HCT116 (cell line): ENCODE data around the gene MCAM. TPM values are rescaled to one million over a fixed set of nuclear protein-coding genes. Genes with fewer than 3 reads are reported as not detected.

Experiments
- ATAC-seq: fragments of 200-7000 bp; cut with Tn5 transposase; 2 replicates; pipeline ENCODE4 v1.9.1; 2020; ENCODE audit warnings: mild to moderate bottlenecking, moderate library complexity
- BruUV-seq: library from RNA; stranded (reverse); fragments of 400-500 nt; replicated peaks from 2 replicates; lab custom pipeline; 2021; lab: Mats Ljungman, UMichigan
- CTCF ChIA-PET: fragments of 300-600 bp; sonication (Branson Sonifier 250); formaldehyde crosslinking; loops from one replicate; lab custom pipeline; 2021; ENCODE audit warnings: antibody characterized with exemption; lab: Charles Lee
- POLR2A ChIA-PET: fragments of 300-600, 350-600 bp; sonication (Branson Sonifier 250); formaldehyde crosslinking; loops from one replicate; lab custom pipeline; 2021; ENCODE audit warnings: antibody characterized with exemption; lab: Charles Lee
- RAD21 ChIA-PET, 2 experiments: fragments of 300-600 bp; sonication (Branson Sonifier 250); formaldehyde crosslinking; loops; one replicate each; lab custom pipeline; 2023; ENCODE audit warnings: low total read pairs in 2 of 2; ENCODE audit not compliant: uncharacterized antibody in 2 of 2, unreplicated experiment in 2 of 2, low non-redundant PET in 1 of 2; lab: Charles Lee
- DNase-seq: peaks from one replicate; pipeline ENCODE4 v3.0.0-alpha.2; 2010; ENCODE audit warnings: low read depth, low spot score
- H2AFZ ChIP-seq: fragments of 200-600 bp; shearing (Covaris generic), sonication (generic); 2 replicates; pipeline ENCODE4 v1.6.1; 2017; ENCODE audit warnings: low read depth, mixed run types, mixed read lengths, antibody characterized with exemption, low read length; ENCODE audit not compliant: poor library complexity, severe bottlenecking
- H3K27ac ChIP-seq: 2 replicates; pipeline ENCODE4 v1.5.1; 2012; ENCODE audit warnings: low read depth, low read length
- H3K27me3 ChIP-seq: fragments of 200-600 bp; sonication (generic); 2 replicates; pipeline ENCODE4 v1.6.1; 2016; ENCODE audit warnings: mixed run types, low read length, mixed read lengths; ENCODE audit not compliant: insufficient read depth
- H3K36me3 ChIP-seq, 2 experiments: fragments of 200-500 bp in 1 of 2; fragments of 200-600 bp in 1 of 2; sonication (Bioruptor generic) in 1 of 2; sonication (generic) in 1 of 2; 2 replicates each; pipeline versions ENCODE4 v1.5.1 to v1.6.1; 2014 to 2016; ENCODE audit warnings: low read length in 2 of 2, inconsistent platforms in 1 of 2, mixed read lengths in 1 of 2, mixed run types in 1 of 2; ENCODE audit not compliant: insufficient read depth in 2 of 2, control insufficient read depth in 1 of 2
- H3K4me1 ChIP-seq, 2 experiments: fragments of 200-600 bp in 1 of 2; sonication (generic) in 1 of 2; 2 replicates each; pipeline versions ENCODE4 v1.5.1 to v1.6.1; 2012 to 2017; ENCODE audit warnings: low read length in 2 of 2, inconsistent platforms in 1 of 2, mild to moderate bottlenecking in 1 of 2, mixed read lengths in 1 of 2, mixed run types in 1 of 2, moderate library complexity in 1 of 2; ENCODE audit not compliant: insufficient read depth in 2 of 2, control insufficient read depth in 1 of 2
- H3K4me2 ChIP-seq: fragments of 200-600 bp; sonication (generic); 2 replicates; pipeline ENCODE4 v1.6.1; 2017; ENCODE audit warnings: mixed run types, low read length, mixed read lengths
- H3K4me3 ChIP-seq, 2 experiments: fragments of 200-600 bp in 1 of 2; sonication (generic) in 1 of 2; replicated peaks in 1 of 2; 2 replicates each; pipeline ENCODE4 v1.5.1; 2011 to 2016; ENCODE audit warnings: low read length in 2 of 2, control low read depth in 1 of 2, low read depth in 1 of 2, mild to moderate bottlenecking in 1 of 2, mixed read lengths in 1 of 2, mixed run types in 1 of 2
- H3K79me2 ChIP-seq: fragments of 200-600 bp; sonication (generic); 2 replicates; pipeline ENCODE4 v1.6.1; 2017; ENCODE audit warnings: mild to moderate bottlenecking, mixed run types, low read length, moderate library complexity, mixed read lengths; ENCODE audit not compliant: insufficient read depth
- H3K9ac ChIP-seq: fragments of 200-600 bp; sonication (generic); 2 replicates; pipeline ENCODE4 v1.6.1; 2016; ENCODE audit warnings: low read length, mixed read lengths
- H3K9me2 ChIP-seq: fragments of 200-600 bp; sonication (generic), shearing (Covaris generic); 2 replicates; pipeline ENCODE4 v1.6.1; 2017; ENCODE audit warnings: mixed run types, mild to moderate bottlenecking, moderate library complexity; ENCODE audit not compliant: insufficient read depth
- H3K9me3 ChIP-seq, 2 experiments: fragments of 200-500 bp in 1 of 2; fragments of 200-600 bp in 1 of 2; sonication (Bioruptor generic) in 1 of 2; sonication (generic) in 1 of 2; 2 replicates each; pipeline ENCODE4 v1.6.1; 2014 to 2017; ENCODE audit warnings: low read length in 2 of 2, mixed read lengths in 2 of 2, inconsistent platforms in 1 of 2, low read depth in 1 of 2, mild to moderate bottlenecking in 1 of 2, mixed run types in 1 of 2, moderate library complexity in 1 of 2; ENCODE audit not compliant: control insufficient read depth in 1 of 2, insufficient read depth in 1 of 2
- H4K20me1 ChIP-seq: fragments of 200-600 bp; sonication (generic), shearing (Covaris generic); 2 replicates; pipeline ENCODE4 v1.6.1; 2017; ENCODE audit warnings: mixed run types, mild to moderate bottlenecking, moderate library complexity; ENCODE audit not compliant: insufficient read depth
- CBX3 ChIP-seq: IDR thresholded peaks from 2 replicates; pipeline ENCODE4 v1.6.1; 2012; ENCODE audit warnings: low read depth
- EGR1 ChIP-seq: IDR thresholded peaks from 2 replicates; pipeline ENCODE4 v1.6.1; 2012; ENCODE audit warnings: low read depth
- ELF1 ChIP-seq: IDR thresholded peaks from 2 replicates; pipeline ENCODE4 v1.6.1; 2012; ENCODE audit warnings: low read depth, borderline replicate concordance
- EZH2 ChIP-seq: fragments of 200-600 bp; sonication (generic); IDR thresholded peaks from 2 replicates; pipeline ENCODE4 v1.6.1; 2017; ENCODE audit warnings: antibody characterized with exemption, mixed run types
- FOSL1 ChIP-seq: IDR thresholded peaks from 2 replicates; pipeline ENCODE4 v1.6.1; 2012; ENCODE audit warnings: low read depth
- JUND ChIP-seq: IDR thresholded peaks from 2 replicates; pipeline ENCODE4 v1.6.1; 2012
- MAX ChIP-seq: IDR thresholded peaks from 2 replicates; pipeline ENCODE4 v1.6.1; 2012
- POLR2A ChIP-seq: IDR thresholded peaks from 2 replicates; pipeline ENCODE4 v1.7.0; 2011; ENCODE audit warnings: borderline replicate concordance; ENCODE audit not compliant: insufficient read depth, insufficient read length; ENCODE audit errors: extremely low read depth
- RAD21 ChIP-seq: IDR thresholded peaks from 2 replicates; pipeline ENCODE4 v1.6.1; 2012; ENCODE audit warnings: low read depth, mild to moderate bottlenecking
- TCF7L2 ChIP-seq: IDR thresholded peaks from 2 replicates; pipeline ENCODE4 v1.7.0; 2011; ENCODE audit warnings: borderline replicate concordance, inconsistent platforms; ENCODE audit not compliant: insufficient read depth, insufficient read length; ENCODE audit errors: extremely low read depth
- ZFX ChIP-seq: fragments of 450-650 bp; IDR thresholded peaks from 2 replicates; pipeline ENCODE4 v1.6.1; 2017
- ZNF274 ChIP-seq: fragments of 200-500 bp; sonication (Bioruptor generic); IDR thresholded peaks from 2 replicates; pipeline ENCODE4 v1.6.1; 2014; ENCODE audit warnings: mild to moderate bottlenecking, low read depth, low read length, inconsistent platforms
- intact Hi-C: fragments of 100-400 bp; cut with micrococcal nuclease; formaldehyde crosslinking; loops from 2 replicates; pipeline ENCODE4 v1.10.0; 2022
- total RNA-seq: library from RNA; stranded (reverse); gene quantifications from one replicate; pipeline ENCODE4 v1.2.1, GENCODE V29; 2021; ENCODE audit not compliant: unreplicated experiment
- TF ChIP-seq, protein P1 (sequence below): IDR thresholded peaks from 2 replicates; pipeline ENCODE4 v1.6.1; 2012; ENCODE audit warnings: low read depth

The MCAM gene
- total RNA-seq, 1 experiment from 2014 or later: 17.4 TPM

DNA sequence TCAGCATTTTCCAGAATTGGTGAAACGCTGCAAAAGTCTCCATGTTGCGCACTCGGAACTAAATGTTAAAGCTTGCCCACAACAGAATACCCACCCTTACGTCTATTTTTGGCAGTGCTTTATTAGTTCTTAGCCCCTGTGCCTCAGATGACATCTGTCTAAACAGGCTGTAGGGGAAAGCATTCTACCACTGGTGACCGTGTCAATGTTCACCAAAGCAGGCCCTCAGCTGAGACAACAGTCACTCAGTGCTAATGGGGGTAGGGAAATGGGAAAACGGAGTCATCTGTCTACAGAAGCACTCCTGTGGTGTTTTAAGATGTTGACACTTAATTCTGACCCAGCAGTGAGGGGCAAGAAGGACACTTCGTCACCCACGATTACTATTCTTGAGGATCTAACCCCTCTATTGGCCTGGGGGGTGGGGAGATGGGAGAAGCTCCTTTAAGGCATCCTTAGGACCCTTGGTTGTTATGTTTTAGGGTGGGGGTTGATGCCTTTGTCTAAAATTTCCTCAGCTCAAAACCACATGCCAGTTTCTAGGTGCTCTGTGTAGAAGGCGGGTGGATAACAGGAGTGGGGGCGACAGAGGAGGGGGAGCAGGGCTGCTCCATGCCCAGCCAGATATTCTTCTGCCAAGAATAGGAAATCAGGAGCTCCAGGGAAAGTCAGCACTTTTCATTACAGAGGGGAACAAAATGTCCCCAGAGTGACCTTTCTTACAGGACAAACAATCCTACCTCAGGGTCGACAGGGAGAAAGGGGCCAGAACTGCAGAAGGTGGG lies 45.2 kb upstream of the MCAM start:
- ATAC-seq (no peak), DNase-seq (no peak)
- H4K20me1 ChIP-seq: no peaks in the 10 kb centered on the region
- peaks cover 0 to 6% of the 10 kb centered on the region in 2 experiments; a peak in 1 of 4 replicates for H3K36me3 ChIP-seq
- H3K4me2 ChIP-seq: peak overlapping the region; percentile 85
- TSS peak; percentile 46 for BruUV-seq
- ChIA-PET CTCF (interaction anchor here (1.5 to 3.7 kb wide), 5 partner anchors 10 to 113 kb away, joined by 7 to 23 read pairs (median 15); partner anchors contain the start of gene C1QTNF5), POLR2A (interaction anchor here (1.4 to 1.6 kb wide), 2 partner anchors 8 to 24 kb away, joined by 3 to 7 read pairs; no protein-coding TSS in a partner anchor), RAD21 (interaction anchor here in 1 of 2 experiments (1.2 kb wide), 1 partner anchor 113 kb away, joined by 5 read pairs; no protein-coding TSS in a partner anchor)
- no peak overlapping the region for H3K4me3 ChIP-seq
- peaks cover 6% of the 10 kb centered on the region; the same call in 1 of the 2 replicates for H3K27me3 ChIP-seq
- peaks cover 26 to 48% of the 10 kb centered on the region in 2 experiments for H3K4me1 ChIP-seq
- H3K9ac ChIP-seq: peak overlapping the region; percentile 48; the same call in 1 of the 2 replicates
- no peak overlapping the region for H2AFZ ChIP-seq
- H3K9me3 ChIP-seq: no peaks in the 10 kb centered on the region
- H3K79me2 ChIP-seq: no peaks in the 10 kb centered on the region
- peak overlapping the region; percentile 40; the same call in 1 of the 2 replicates for H3K27ac ChIP-seq
- H3K9me2 ChIP-seq: no peaks in the 10 kb centered on the region
- TF ChIP-seq FOSL1 (no peak), CBX3 (no peak), EZH2 (no peak), ZNF274 (no peak)
- intact Hi-C loops: no loop called here

DNA sequence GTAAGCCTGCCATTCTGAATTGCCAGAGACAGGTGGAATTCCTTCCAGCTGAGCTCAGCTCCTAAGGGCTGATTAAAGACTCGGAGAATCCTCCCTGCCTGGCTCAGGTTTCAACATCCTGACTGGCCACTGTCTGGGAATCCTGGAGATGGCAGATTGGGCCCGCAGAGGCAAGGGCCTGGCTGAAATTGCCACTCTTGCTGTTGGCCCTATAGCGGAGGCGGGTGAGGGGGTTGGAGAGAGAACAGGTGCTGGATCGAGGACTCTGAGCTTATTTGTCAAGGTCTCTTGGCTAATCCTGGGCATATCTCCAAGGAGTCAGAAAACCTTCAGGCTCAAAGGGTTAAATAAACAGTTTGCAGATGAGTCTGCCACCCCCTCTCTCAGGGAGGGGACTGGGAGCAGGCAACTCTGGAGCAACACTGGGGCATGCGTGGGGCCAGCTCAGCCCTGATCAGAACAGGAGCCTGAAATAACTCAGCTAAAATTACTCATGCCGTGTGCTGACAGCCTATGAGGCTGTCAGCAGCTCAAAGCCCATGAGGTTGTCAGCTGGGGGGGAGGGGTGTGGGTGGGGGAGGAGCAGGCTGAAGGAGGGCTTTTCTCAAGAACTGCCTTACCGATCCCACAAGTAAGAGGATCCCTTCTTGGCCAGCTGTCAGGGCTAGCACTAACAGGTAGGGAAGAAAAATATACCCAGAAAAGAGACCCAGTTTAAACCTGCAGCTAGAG lies 44.3 kb upstream of the MCAM start:
- Histone ChIP-seq H3K9ac (peak overlapping the region; percentile 48), H3K36me3 (peaks cover 0 to 6% of the 10 kb centered on the region in 2 experiments; a peak in 1 of 4 replicates), H3K27me3 (peaks cover 6% of the 10 kb centered on the region; the same call in 1 of the 2 replicates), H3K9me3 (no peaks in the 10 kb centered on the region), H2AFZ (no peak overlapping the region), H3K9me2 (no peaks in the 10 kb centered on the region), H4K20me1 (no peaks in the 10 kb centered on the region), H3K4me2 (peak overlapping the region; percentile 85), H3K79me2 (no peaks in the 10 kb centered on the region), H3K4me3 (peak overlapping the region in 1 of 2 experiments; percentile 37; a peak in 3 of 4 replicates), H3K27ac (peak overlapping the region; percentile 40; the same call in 1 of the 2 replicates), H3K4me1 (peaks cover 26 to 52% of the 10 kb centered on the region in 2 experiments)
- ChIA-PET POLR2A (interaction anchor here (0.6 to 1.6 kb wide), 6 partner anchors 9 to 346 kb away, joined by 3 to 9 read pairs (median 3); a partner anchor contains a TSS), RAD21 (interaction anchor here in 1 of 2 experiments (1.2 kb wide), 1 partner anchor 113 kb away, joined by 5 read pairs; no protein-coding TSS in a partner anchor), CTCF (interaction anchor here (1.5 to 3.7 kb wide), 5 partner anchors 11 to 113 kb away, joined by 7 to 23 read pairs (median 15); partner anchors contain the start of gene C1QTNF5)
- BruUV-seq: no TSS peak
- DNase-seq (peak; percentile 79), ATAC-seq (peak; percentile 66)
- intact Hi-C loops: no loop called here
- peak; percentile 40 for TF ChIP-seq JUND
- TF ChIP-seq, protein P1, sequence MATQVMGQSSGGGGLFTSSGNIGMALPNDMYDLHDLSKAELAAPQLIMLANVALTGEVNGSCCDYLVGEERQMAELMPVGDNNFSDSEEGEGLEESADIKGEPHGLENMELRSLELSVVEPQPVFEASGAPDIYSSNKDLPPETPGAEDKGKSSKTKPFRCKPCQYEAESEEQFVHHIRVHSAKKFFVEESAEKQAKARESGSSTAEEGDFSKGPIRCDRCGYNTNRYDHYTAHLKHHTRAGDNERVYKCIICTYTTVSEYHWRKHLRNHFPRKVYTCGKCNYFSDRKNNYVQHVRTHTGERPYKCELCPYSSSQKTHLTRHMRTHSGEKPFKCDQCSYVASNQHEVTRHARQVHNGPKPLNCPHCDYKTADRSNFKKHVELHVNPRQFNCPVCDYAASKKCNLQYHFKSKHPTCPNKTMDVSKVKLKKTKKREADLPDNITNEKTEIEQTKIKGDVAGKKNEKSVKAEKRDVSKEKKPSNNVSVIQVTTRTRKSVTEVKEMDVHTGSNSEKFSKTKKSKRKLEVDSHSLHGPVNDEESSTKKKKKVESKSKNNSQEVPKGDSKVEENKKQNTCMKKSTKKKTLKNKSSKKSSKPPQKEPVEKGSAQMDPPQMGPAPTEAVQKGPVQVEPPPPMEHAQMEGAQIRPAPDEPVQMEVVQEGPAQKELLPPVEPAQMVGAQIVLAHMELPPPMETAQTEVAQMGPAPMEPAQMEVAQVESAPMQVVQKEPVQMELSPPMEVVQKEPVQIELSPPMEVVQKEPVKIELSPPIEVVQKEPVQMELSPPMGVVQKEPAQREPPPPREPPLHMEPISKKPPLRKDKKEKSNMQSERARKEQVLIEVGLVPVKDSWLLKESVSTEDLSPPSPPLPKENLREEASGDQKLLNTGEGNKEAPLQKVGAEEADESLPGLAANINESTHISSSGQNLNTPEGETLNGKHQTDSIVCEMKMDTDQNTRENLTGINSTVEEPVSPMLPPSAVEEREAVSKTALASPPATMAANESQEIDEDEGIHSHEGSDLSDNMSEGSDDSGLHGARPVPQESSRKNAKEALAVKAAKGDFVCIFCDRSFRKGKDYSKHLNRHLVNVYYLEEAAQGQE: no peak
- TF ChIP-seq TCF7L2: peak; percentile 27
- no peak for TF ChIP-seq POLR2A
- TF ChIP-seq RAD21: no peak
- peak; percentile 74 for TF ChIP-seq EGR1
- TF ChIP-seq MAX: peak; percentile 75
- TF ChIP-seq ELF1: no peak
- TF ChIP-seq ZFX: no peak
